HepG2 (cell line): ENCODE measurements around the gene NPBWR2. TPM values are rescaled to one million over a fixed set of nuclear protein-coding genes. Genes with fewer than 3 reads are reported as not detected.
A peak's percentile ranks its signal among the peaks of the same experiment; 100 is the strongest.

Experiments used
- ATAC-seq: fragments of 200-7000 bp; cut with Tn5 transposase; 3 replicates; pipeline ENCODE4 v1.9.1; 2020; ENCODE audit warnings: mild to moderate bottlenecking, moderate library complexity
- BruUV-seq: library from RNA; stranded (reverse); fragments of 400-500 nt; replicated peaks from 2 replicates; lab custom pipeline; 2021; lab: Mats Ljungman, UMichigan
- CTCF ChIA-PET: fragments of 300-600 bp; formaldehyde crosslinking; extraction: SDS; loops from one replicate; lab custom pipeline; 2021; ENCODE audit warnings: low total read pairs, inconsistent platforms, low intra/inter-chr PET ratio; lab: Yijun Ruan, JAX
- POLR2A ChIA-PET: fragments of 350-600 bp; sonication (Branson Sonifier 250); formaldehyde crosslinking; loops from one replicate; lab custom pipeline; 2020; ENCODE audit warnings: antibody characterized with exemption, inconsistent platforms; lab: Yijun Ruan, JAX
- DNase-seq: peaks from one replicate; pipeline ENCODE4 v3.0.0-alpha.2; 2015; ENCODE audit warnings: low spot score
- FAIRE-seq: peaks from 3 replicates; lab custom pipeline; 2011; peaks lifted over from hg19 to GRCh38; lab: Jason Lieb, UNC
- H2AFZ ChIP-seq: one replicate; pipeline ENCODE4 v1.6.1; 2011; ENCODE audit warnings: low read length, inconsistent platforms
- H3K27ac ChIP-seq: fragments of 300-600 bp; 3 replicates; pipeline ENCODE4 v1.8.0; 2011; ENCODE audit warnings: mixed run types, mild to moderate bottlenecking, mixed read lengths, low read length, inconsistent platforms; ENCODE audit not compliant: insufficient read depth; ENCODE audit errors: extremely low read length
- H3K27me3 ChIP-seq, 2 experiments: fragments of 200-600 bp in 1 of 2; 2 replicates in 1 of 2; 3 replicates in 1 of 2; pipeline versions ENCODE4 v1.6.0 to v1.8.0; 2011; ENCODE audit warnings: low read length in 2 of 2, mild to moderate bottlenecking in 2 of 2, moderate library complexity in 2 of 2, inconsistent platforms in 1 of 2; ENCODE audit not compliant: insufficient read depth in 2 of 2, control insufficient read depth in 1 of 2
- H3K36me3 ChIP-seq, 2 experiments: fragments of 200-600 bp in 1 of 2; replicated peaks in 1 of 2; 2 replicates in 1 of 2; 3 replicates in 1 of 2; pipeline versions ENCODE4 v1.5.1 to v1.8.0; 2011; ENCODE audit warnings: low read length in 2 of 2, inconsistent platforms in 1 of 2; ENCODE audit not compliant: insufficient read depth in 2 of 2, control insufficient read depth in 1 of 2
- H3K4me1 ChIP-seq: 2 replicates; pipeline ENCODE4 v1.5.1; 2012; ENCODE audit warnings: low read length, inconsistent platforms; ENCODE audit not compliant: insufficient read depth
- H3K4me2 ChIP-seq: 2 replicates; pipeline ENCODE4 v1.6.0; 2011; ENCODE audit warnings: low read depth, low read length, inconsistent platforms
- H3K4me3 ChIP-seq, 3 experiments: fragments of 200-600 bp in 1 of 3; sonication (generic), shearing (Covaris generic) in 1 of 3; replicated peaks in 1 of 3; 2 replicates each; pipeline ENCODE4 v1.5.1; 2011 to 2016; ENCODE audit warnings: low read length in 3 of 3, inconsistent platforms in 2 of 3, low read depth in 2 of 3, mild to moderate bottlenecking in 2 of 3, control low read depth in 1 of 3, mixed read lengths in 1 of 3; ENCODE audit not compliant: insufficient read depth in 1 of 3
- H3K79me2 ChIP-seq: one replicate; pipeline ENCODE4 v1.6.1; 2011; ENCODE audit warnings: low read length, inconsistent platforms; ENCODE audit not compliant: insufficient read depth
- H3K9ac ChIP-seq: 2 replicates; pipeline ENCODE4 v1.6.0; 2011; ENCODE audit warnings: mild to moderate bottlenecking, low read depth, low read length, inconsistent platforms; ENCODE audit not compliant: insufficient read depth
- H3K9me3 ChIP-seq: 2 replicates; pipeline ENCODE4 v1.5.1; 2012; ENCODE audit warnings: mild to moderate bottlenecking, low read length
- H4K20me1 ChIP-seq: 2 replicates; pipeline ENCODE4 v1.6.0; 2011; ENCODE audit warnings: inconsistent platforms, mild to moderate bottlenecking, low read length, moderate library complexity; ENCODE audit not compliant: insufficient read depth
- HOXA7 ChIP-seq: sonication (generic); formaldehyde crosslinking; IDR thresholded peaks from 2 replicates; pipeline ENCODE4 v1.8.1; 2022; ENCODE audit warnings: mild to moderate bottlenecking, missing genetic modification reagents, moderate library complexity
- JUNB ChIP-seq: sonication (generic); formaldehyde crosslinking; IDR thresholded peaks from 2 replicates; pipeline ENCODE4 v1.8.0; 2022; ENCODE audit warnings: missing genetic modification reagents, mild to moderate bottlenecking, borderline replicate concordance
- MAFF ChIP-seq: IDR thresholded peaks from 2 replicates; pipeline ENCODE4 v1.6.1; 2011; ENCODE audit warnings: low read depth, low read length, improper control_type of control experiment
- ZBTB4 ChIP-seq: sonication (generic); formaldehyde crosslinking; IDR thresholded peaks from 2 replicates; pipeline ENCODE4 v1.4.0; 2020; ENCODE audit warnings: missing genetic modification reagents, mild to moderate bottlenecking, borderline replicate concordance
- ZNF362 ChIP-seq: sonication (generic); formaldehyde crosslinking; IDR thresholded peaks from 2 replicates; pipeline ENCODE4 v1.4.0; 2020; ENCODE audit warnings: missing genetic modification reagents, mild to moderate bottlenecking, borderline replicate concordance
- ZNF605 ChIP-seq: sonication (generic); formaldehyde crosslinking; IDR thresholded peaks from 2 replicates; pipeline ENCODE4 v1.8.0; 2022; ENCODE audit warnings: mild to moderate bottlenecking, missing genetic modification reagents
- ZNF780A ChIP-seq: sonication (generic); formaldehyde crosslinking; IDR thresholded peaks from 2 replicates; pipeline ENCODE4 v1.8.0; 2022; ENCODE audit warnings: mild to moderate bottlenecking, missing genetic modification reagents, moderate library complexity
- WGBS: methylation state at CpG from one replicate; pipeline ENCODE4 v1.1.6; 2017; ENCODE audit warnings: low lambda C conversion rate; 5-methylcytosine and 5-hydroxymethylcytosine counted together
- in situ Hi-C: cut with HindIII; loops from 2 replicates; pipeline ENCODE4 v1.10.0; 2017; ENCODE audit warnings: low pct_unique_long_range_greater_than_20kb; ENCODE audit not compliant: extremely low pct_ligation_motif_present
- intact Hi-C: fragments of 100-400 bp; cut with micrococcal nuclease; formaldehyde crosslinking; loops from one replicate; pipeline ENCODE4 v1.10.0; 2022; ENCODE audit not compliant: unreplicated experiment
- polyA plus RNA-seq, 8 experiments: library from polyadenylated mRNA; depleted of rRNA in 3 of 8; stranded (reverse) in 7 of 8; unstranded in 1 of 8; fragments of >200 nt; fragmentation: Illumina TruSeq in 4 of 8; extraction: Trizol in 4 of 8; gene quantifications; 2 replicates each; pipeline versions ENCODE4 v1.2.1 to v1.2.3, GENCODE V29; 2011 to 2016; ENCODE audit warnings: low read depth in 4 of 8, missing spikeins in 1 of 8, mixed read lengths in 1 of 8; ENCODE audit not compliant: insufficient read depth in 1 of 8
- total RNA-seq, 5 experiments: library from RNA; depleted of rRNA; stranded (reverse); fragments of >200 nt; fragmentation: Illumina TruSeq; extraction: Trizol; gene quantifications; 2 replicates each; pipeline ENCODE4 v1.2.3, GENCODE V29; 2016; ENCODE audit warnings: low read depth in 1 of 5
- TF ChIP-seq, protein P1 (sequence below): sonication (generic); formaldehyde crosslinking; IDR thresholded peaks from one replicate; pipeline ENCODE4 v1.5.1; 2020; ENCODE audit warnings: mild to moderate bottlenecking, missing genetic modification reagents; ENCODE audit errors: not compliant biosample characterization

Gene NPBWR2
- total and polyA plus RNA-seq, 2 of the 13 experiments (the other 11 are each of a cell fraction or from before 2014, with no cell fraction given), result not detected

DNA sequence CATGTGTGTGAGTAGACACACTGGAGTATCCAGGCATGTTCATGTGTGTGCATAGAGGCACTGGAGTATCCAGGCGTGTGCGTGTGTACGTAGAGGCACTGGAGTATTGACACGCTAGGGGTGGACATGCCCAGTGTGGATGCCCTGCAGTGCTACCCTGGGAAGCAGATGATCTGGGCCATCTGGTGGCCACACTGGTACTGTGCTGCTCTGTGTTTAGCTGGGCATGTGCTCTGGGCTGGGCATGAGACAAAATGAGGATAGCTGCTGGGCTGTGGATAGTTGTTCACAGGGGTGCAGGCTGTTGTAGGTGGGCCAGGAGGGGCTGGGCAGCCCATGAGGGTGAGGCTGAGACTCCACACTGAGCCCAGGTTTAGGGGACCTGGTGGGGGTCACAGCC is 24.0 kb upstream of the NPBWR2 start (continued):
- TF ChIP-seq ZBTB4 (CRISPR knock-in tag) (no peak), ZNF605 (CRISPR knock-in tag) (no peak), ZNF362 (CRISPR knock-in tag) (no peak)

DNA sequence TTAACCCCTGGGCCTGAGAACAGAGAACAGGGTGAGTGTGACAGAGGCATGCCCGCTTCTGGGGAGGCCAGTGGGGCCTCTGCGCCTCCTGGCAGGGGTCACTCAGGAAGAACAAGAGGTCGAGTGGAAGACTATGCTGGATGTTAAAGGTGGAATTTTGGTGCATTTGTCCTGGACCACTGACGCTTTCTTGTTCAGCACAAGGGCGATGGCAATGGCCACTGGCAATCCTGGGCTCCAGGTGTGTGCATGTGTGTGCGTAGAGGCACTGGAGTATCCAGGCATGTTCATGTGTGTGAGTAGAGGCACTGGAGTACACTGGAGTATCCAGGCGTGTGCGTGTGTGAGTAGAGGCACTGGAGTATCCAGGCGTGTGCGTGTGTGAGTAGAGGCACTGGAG is 23.5 kb upstream of the NPBWR2 start:
- Histone ChIP-seq H3K4me1 (peaks cover 12% of the 10 kb centered on the region), H3K4me3 (no peak overlapping the region), H3K9ac (no peak overlapping the region), H4K20me1 (no peaks in the 10 kb centered on the region), H3K36me3 (no peaks in the 10 kb centered on the region), H3K9me3 (no peaks in the 10 kb centered on the region), H2AFZ (no peak overlapping the region), H3K79me2 (no peaks in the 10 kb centered on the region), H3K27me3 (peaks cover 1 to 19% of the 10 kb centered on the region in 2 experiments; a peak in 3 of 5 replicates), H3K27ac (no peak overlapping the region), H3K4me2 (no peak overlapping the region)
- FAIRE-seq, result no peak
- WGBS, result 34% methylated on average over 10 of the region's 10 CpGs
- ChIA-PET CTCF (no interaction called here), POLR2A (no interaction called here)
- intact Hi-C loops (no loop called here), in situ Hi-C loops (no loop called here)
- DNase-seq, result no peak
- BruUV-seq, result no TSS peak
- peak; percentile 39 for ATAC-seq
- peak; percentile 29; the same call in 1 of the 2 replicates for TF ChIP-seq JUNB (CRISPR knock-in tag)
- no peak for TF ChIP-seq MAFF
- 0 out of 2 replicates have a peak, but pooled peaks have one; percentile 51 for TF ChIP-seq ZNF780A (CRISPR knock-in tag)
- TF ChIP-seq, protein P1, sequence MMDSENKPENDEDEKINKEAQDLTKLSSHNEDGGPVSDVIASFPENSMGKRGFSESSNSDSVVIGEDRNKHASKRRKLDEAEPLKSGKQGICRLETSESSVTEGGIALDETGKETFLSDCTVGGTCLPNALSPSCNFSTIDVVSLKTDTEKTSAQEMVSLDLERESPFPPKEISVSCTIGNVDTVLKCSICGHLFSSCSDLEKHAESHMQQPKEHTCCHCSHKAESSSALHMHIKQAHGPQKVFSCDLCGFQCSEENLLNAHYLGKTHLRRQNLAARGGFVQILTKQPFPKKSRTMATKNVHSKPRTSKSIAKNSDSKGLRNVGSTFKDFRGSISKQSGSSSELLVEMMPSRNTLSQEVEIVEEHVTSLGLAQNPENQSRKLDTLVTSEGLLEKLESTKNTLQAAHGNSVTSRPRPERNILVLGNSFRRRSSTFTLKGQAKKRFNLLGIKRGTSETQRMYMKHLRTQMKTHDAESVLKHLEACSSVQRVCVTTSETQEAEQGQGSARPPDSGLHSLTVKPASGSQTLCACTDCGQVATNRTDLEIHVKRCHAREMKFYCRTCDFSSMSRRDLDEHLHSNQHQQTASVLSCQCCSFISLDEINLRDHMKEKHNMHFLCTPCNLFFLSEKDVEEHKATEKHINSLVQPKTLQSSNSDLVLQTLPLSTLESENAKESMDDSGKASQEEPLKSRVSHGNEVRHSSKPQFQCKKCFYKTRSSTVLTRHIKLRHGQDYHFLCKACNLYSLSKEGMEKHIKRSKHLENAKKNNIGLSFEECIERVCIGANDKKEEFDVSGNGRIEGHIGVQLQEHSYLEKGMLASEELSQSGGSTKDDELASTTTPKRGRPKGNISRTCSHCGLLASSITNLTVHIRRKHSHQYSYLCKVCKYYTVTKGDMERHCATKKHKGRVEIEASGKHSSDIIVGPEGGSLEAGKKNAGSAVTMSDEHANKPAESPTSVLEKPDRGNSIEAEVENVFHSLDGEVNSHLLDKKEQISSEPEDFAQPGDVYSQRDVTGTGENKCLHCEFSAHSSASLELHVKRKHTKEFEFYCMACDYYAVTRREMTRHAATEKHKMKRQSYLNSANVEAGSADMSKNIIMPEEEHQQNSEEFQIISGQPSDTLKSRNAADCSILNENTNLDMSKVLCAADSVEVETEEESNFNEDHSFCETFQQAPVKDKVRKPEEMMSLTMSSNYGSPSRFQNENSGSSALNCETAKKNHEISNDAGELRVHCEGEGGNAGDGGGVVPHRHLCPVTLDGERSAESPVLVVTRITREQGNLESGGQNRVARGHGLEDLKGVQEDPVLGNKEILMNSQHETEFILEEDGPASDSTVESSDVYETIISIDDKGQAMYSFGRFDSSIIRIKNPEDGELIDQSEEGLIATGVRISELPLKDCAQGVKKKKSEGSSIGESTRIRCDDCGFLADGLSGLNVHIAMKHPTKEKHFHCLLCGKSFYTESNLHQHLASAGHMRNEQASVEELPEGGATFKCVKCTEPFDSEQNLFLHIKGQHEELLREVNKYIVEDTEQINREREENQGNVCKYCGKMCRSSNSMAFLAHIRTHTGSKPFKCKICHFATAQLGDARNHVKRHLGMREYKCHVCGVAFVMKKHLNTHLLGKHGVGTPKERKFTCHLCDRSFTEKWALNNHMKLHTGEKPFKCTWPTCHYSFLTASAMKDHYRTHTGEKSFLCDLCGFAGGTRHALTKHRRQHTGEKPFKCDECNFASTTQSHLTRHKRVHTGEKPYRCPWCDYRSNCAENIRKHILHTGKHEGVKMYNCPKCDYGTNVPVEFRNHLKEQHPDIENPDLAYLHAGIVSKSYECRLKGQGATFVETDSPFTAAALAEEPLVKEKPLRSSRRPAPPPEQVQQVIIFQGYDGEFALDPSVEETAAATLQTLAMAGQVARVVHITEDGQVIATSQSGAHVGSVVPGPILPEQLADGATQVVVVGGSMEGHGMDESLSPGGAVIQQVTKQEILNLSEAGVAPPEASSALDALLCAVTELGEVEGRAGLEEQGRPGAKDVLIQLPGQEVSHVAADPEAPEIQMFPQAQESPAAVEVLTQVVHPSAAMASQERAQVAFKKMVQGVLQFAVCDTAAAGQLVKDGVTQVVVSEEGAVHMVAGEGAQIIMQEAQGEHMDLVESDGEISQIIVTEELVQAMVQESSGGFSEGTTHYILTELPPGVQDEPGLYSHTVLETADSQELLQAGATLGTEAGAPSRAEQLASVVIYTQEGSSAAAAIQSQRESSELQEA (CRISPR knock-in tag), result no peak
- TF ChIP-seq HOXA7 (CRISPR knock-in tag), result 0 out of 2 replicates have a peak, but pooled peaks have one; percentile 45
